ENCODE data around the gene CFAP68.
"Not testable (repeated sequence)": the region's sequence is repeated elsewhere in the genome, so short reads cannot be mapped to it uniquely, and the experiment has no call there.

The CFAP68 gene

DNA sequence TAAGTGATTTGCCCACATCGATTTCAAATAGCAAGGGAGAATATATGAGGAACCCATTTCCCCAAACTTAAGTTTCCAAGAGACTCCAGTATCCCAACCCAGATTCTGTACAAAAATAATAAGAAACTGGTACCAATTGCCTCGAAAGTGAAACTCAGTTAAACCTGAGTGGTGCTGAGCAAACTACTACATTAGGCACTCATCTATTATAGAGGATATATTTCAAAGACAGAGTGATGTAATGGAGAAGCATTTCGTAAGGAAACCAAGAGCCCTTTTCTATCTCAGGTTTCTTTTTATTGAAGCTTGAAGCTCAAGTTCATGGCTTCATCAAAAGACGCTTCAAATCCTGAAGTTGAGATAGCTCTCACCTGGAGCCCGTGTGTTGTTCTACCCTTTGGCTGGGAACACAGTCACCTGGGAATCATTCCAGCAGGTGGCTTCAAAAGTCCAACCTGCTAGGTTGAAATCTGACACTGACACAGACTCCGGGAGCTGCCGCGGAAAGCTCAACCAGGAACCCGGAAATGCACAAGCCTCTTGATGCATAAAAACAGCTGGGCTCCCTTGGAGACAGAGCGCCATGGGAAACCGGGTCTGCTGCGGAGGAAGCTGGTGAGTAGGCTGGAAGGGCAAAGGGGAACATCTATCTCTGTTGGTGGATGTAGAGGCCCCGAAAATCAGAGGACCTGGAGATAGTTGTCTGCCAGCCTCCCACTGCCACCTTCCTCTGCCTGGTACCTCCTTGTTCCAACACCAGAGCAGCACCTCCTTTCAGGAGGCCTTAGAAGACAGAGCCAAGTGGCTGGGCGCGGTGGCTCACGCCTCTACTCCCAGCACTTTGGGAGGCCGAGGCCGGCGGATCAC is 39.3 kb downstream of the CFAP68 start, which contains the start of gene C11orf52:
TSS of gene C11orf52 (plus strand) at position 524 of the 867 bp plus-strand sequence. CDS start at position 584, 60 bp downstream.
- DNase-seq = no peak

DNA sequence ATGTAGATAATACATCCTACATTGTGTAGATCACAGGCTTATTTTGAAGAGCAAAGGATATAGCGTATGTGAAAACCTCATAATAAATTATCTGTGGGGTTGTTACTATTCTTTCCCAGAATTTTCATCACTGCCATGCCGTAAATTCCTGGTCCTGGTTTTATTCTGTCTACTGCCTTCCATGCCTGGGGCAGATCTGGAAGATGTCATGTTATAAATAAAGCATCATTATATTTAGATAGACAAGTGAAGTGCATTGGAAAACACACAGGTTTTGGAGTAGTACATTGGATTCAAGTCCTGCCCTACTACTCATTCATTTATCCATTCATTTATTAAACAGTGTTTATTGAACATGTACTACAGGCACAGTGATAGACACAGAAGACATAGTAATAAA is 41.6 kb downstream of the CFAP68 start:
- no peak for DNase-seq

DNA sequence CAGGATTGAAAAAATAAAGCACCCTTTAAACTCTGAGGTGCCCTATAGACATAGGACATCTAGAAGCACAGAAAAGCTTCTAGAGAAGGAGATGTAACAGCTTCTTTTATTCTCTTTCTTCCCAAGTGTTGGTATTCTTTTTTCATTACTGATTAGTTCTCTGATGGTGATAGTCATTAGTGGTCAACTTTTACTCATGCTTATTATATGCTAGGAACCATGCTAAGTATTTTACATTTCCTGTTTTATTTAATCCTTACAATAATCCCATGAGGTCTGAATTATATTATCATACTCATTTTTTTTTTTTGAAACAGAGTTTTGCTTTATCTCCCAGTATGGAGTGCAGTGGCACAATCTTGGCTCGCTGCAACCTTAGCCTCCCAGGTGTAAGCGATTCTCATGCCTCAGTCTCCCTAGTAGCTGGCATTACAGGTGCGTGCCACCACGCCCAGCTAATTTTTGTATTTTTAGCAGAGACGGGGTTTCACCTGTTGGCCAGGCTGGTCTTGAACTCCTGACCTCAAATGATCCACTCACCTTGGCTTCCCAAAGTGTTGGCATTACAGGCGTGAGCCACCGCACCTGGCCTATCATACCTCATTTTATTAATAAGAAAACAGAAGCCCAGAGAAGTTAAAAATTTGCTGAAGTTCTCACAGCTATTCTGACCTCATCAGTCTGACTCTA is 42.3 kb downstream of the CFAP68 start:
- DNase-seq = no peak

DNA sequence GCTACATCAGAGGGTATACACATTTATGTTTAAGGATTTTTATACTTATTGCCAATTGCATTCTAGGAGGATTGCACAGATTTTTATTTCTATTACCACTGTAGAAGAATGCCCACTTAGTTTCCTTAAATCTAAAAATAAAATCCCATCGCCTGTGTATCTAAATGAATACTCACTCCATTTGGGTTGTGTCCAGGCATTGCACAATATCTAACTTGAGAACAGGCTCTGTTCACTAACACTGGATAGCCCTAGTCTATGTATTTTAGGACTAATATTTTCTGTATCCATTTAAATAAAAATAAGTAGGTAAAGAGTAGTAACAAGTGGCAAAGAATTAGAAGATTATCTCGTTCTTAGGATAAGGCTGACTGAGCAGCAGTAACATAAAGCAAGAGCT is 43.5 kb downstream of the CFAP68 start:
- DNase-seq = no peak

DNA sequence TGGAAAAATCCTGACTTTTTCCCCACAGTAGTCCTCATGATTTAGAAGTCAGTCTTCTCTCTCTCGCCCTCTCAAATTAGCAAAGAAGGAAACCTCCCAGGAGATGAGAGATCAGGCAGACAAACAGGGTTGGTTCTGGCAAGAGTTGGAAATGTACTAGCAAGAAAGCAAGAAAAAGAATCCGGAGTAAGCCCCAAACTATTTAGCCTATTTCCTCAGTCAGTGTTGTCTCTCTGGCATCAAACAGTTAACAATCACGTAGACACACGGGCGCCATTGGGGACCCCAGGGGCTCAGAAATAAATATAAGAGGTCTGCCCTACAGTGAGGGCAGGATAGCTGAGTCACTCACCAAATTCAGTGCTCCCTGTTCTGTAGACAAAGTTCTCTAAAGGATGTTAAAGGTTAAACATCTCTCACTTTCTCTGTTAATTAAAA is 44.0 kb downstream of the CFAP68 start:
- no peak for DNase-seq

DNA sequence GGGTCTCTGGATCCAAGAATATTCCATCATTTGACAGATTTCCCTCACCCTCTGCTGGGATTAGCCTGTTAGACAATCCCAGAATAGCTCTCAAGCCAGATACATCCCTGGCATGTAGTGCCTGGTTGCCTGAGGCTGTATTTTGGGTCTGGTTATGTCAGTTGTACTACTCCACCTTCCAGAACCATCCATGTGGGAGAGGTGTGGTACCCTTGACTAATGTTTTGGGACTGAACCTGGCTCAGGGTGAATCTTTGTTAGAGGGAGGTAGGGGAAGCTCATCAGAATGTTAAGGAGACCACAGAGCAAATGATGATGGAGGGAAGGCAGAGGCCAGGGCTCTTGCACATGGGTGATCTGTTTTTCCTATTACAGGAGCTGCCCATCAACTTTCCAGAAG is 44.6 kb downstream of the CFAP68 start:
- DNase-seq = no peak

DNA sequence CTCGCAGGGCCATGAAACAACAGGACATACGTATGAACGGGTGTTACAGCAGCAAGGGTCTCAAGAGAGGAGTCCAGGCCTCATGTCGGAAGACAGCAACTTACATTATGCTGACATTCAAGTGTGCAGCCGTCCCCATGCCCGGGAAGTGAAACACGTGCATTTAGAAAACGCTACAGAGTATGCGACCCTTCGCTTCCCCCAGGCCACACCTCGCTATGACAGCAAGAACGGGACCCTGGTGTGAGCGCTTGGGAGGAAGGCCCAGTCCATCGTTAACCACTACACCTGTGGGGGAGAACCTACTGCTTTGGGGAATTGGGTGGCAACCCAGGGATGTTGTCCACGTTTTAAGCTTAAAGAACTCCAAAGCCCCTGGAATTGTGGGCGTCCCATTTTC is 46.6 kb downstream of the CFAP68 start:
- no peak for DNase-seq

DNA sequence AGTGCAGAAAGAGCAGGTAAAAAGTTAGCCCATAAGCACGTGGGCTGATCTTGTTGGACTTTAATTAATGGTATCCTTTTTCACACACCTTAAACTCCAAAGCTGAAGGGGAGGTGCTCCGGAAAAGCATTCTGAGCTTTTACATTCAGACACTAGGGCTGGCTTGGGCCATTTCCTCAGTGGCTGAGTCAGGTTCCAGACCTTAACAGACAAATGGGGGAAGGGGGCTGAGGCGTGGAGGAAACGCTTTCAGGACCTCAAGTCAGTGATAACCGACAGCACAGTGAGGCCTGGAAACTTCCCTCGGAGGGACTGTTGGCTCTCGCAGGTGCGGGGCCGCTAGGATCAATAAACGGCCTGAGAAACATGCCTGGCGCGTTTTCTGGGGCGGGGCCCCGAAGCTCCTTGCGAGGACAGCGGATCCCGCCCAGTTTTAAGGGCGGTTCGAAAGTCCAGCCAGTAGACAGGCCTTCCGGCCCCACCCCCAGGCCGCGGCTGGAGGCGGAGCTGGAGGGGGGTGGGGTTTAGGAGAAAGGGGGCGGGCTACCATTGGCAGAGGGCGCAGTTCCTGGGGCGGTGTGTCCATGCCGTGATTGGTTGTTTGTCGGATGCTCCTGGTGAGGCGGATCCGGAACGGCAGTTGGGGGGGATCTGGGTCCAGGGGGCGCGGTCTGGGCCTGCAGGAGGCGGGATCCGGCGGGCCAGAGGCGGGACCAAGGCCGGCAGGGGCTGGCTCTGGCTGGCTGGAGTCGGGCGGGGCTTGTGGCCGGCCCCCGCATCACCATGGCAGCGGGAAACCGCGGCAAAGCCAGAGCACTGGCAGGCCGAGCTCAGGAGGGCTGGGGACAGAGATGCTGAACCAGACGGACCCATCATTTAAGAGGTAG is 47.4 kb downstream of the CFAP68 start:
- peak; percentile 97 for DNase-seq

DNA sequence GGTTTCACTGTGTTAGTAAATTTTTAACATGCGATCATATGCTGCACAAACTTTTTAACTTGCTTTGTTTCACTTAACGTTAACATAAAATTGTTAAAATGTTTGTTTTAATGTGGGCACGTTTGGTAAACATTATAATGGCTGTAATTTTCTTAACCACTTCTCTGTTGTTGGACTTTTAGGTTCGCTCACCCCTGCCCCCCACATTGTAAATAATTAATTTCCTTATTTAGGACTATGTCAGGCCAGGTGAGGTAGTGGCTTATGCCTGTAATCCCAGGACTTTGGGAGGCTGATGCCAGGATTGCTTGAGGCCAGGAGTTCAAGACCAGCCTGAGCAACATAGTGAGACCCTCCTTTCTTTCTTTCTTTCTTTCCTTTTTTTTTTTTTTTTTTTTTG is 51.1 kb downstream of the CFAP68 start:
- DNase-seq = no peak

DNA sequence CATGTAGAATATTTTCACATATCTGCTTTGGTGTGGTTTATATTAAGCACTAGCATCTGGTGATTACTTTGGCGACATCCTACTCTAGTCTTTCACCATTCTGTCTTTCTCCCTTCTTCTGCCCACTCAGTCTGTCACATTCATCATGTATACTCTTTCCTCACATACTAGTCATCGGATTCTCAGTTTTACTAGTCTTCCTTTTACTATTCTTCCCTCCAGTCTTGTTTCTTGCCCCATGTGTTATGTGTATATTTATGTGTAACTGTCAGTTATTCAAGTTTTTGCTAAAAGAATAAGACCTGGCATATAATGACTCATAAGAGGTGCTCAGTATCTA is 53.2 kb downstream of the CFAP68 start:
- no peak for DNase-seq

DNA sequence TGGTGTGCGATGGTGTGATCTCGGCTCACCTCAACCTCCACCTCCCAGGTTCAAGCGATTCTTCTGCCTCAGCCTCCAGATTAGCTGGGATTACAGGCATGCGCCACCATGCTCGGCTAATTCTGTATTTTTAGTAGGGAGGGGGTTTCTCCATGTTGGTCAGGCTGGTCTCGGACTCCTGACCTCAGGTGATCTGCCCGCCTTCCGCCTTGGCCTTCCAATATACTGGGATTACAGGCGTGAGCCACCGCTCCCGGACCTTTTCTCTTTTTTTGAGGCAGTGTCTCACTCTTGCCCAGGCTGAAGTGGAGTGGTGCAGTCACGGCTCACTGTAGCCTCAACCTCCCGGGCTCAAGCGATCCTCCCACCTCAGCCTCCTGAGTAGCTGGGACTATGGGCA is 53.8 kb downstream of the CFAP68 start:
- DNase-seq = not testable (repeated sequence)

DNA sequence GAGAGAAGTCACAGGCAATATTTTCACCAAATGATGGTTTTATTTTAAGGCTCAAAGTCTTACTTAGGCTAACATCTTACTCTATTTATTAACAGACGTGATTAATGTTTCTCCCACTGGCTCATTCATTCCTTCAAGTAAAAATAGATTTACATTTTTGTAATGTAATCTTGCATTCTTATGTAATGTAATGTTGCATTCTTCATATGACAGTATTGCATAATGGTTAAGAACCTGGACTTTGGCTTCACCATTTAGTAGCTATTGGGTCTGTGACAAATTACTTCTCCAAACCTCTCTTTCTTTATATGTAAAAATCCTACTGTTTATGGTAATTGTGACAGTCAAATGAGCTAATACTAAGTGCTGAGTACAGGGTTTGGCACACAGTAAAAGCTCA is 54.5 kb downstream of the CFAP68 start:
- no peak for DNase-seq

DNA sequence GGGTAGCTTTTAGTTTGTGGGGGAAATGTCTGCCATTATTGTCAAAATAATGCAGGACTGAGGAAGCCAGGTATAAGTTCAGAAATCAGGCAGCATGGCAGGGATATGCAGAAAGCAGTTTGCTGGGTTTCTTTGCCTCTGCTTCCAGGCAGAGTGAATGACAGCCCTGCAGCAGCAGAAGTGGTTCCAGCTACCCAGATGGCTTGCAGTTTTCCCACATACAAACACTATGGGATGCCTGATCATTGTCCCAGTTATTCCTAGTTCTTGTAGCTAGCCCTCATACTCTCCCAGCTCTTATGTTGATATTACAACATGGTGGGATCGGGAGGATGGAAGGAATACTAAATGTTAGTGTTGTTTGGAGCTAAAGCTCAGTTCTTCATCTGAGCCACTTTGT is 55.0 kb downstream of the CFAP68 start:
- DNase-seq = no peak
